HEK293 (cell line): Measurements from ENCODE around the gene GUCY2D.

Experiments
- CTCF ChIA-PET: fragments of 350-600 bp; formaldehyde crosslinking; extraction: SDS; loops from one replicate; lab custom pipeline; 2021; ENCODE audit warnings: antibody characterized with exemption; lab: Yijun Ruan, JAX
- POLR2A ChIA-PET: fragments of 300-600 bp; formaldehyde crosslinking; extraction: SDS; loops from one replicate; lab custom pipeline; 2020; ENCODE audit warnings: antibody characterized with exemption, inconsistent platforms; lab: Yijun Ruan, JAX
- H3K27ac ChIP-seq: fragments of 200-500 bp; sonication (Bioruptor generic); 2 replicates; pipeline ENCODE4 v1.5.1; 2014; ENCODE audit warnings: low read depth, low read length, control low read depth, inconsistent platforms; ENCODE audit errors: extremely low read depth
- H3K36me3 ChIP-seq, 2 experiments: fragments of 200-500 bp in 1 of 2; sonication (Bioruptor generic) in 1 of 2; 1 replicate in 1 of 2; 2 replicates in 1 of 2; pipeline ENCODE4 v1.5.1; 2014 to 2017; ENCODE audit warnings: inconsistent platforms in 2 of 2, low read length in 2 of 2; ENCODE audit not compliant: control insufficient read depth in 2 of 2, insufficient read depth in 1 of 2
- H3K4me1 ChIP-seq: fragments of 200-500 bp; sonication (Bioruptor generic); 2 replicates; pipeline ENCODE4 v1.5.1; 2014; ENCODE audit warnings: mild to moderate bottlenecking, low read length, inconsistent platforms; ENCODE audit not compliant: control insufficient read depth, insufficient read depth
- H3K4me3 ChIP-seq: 2 replicates; pipeline ENCODE4 v1.5.1; 2011; ENCODE audit warnings: low read depth, mild to moderate bottlenecking, control low read depth, low read length, moderate library complexity
- H3K9me3 ChIP-seq: fragments of 200-500 bp; sonication (Bioruptor generic); 2 replicates; pipeline ENCODE4 v1.5.1; 2014; ENCODE audit warnings: low read depth, low read length, inconsistent platforms; ENCODE audit not compliant: control insufficient read depth, insufficient read depth
- GLIS2 ChIP-seq: fragments of 450-650 bp; formaldehyde crosslinking; IDR thresholded peaks from 2 replicates; pipeline ENCODE4 v1.5.1; 2016; ENCODE audit warnings: missing biosample characterization, missing genetic modification characterization
- MEIS1 ChIP-seq: sonication (generic); formaldehyde crosslinking; IDR thresholded peaks from 2 replicates; pipeline ENCODE4 v1.8.1; 2022; ENCODE audit warnings: missing genetic modification reagents, mild to moderate bottlenecking, borderline replicate concordance
- OSR2 ChIP-seq: fragments of 450-650 bp; formaldehyde crosslinking; IDR thresholded peaks from 2 replicates; pipeline ENCODE4 v1.5.1; 2016; ENCODE audit warnings: missing biosample characterization, missing genetic modification characterization
- PRDM10 ChIP-seq: fragments of 450-650 bp; formaldehyde crosslinking; IDR thresholded peaks from 2 replicates; pipeline ENCODE4 v1.5.1; 2016; ENCODE audit warnings: missing biosample characterization, missing genetic modification characterization
- RBAK ChIP-seq: fragments of 450-650 bp; formaldehyde crosslinking; IDR thresholded peaks from 2 replicates; pipeline ENCODE4 v1.5.1; 2016; ENCODE audit warnings: missing biosample characterization, missing genetic modification characterization
- SP3 ChIP-seq: fragments of 450-650 bp; formaldehyde crosslinking; IDR thresholded peaks from 2 replicates; pipeline ENCODE4 v1.5.1; 2016; ENCODE audit warnings: missing biosample characterization, missing genetic modification characterization
- ZBTB10 ChIP-seq: fragments of 450-650 bp; formaldehyde crosslinking; IDR thresholded peaks from 2 replicates; pipeline ENCODE4 v1.5.1; 2016; ENCODE audit warnings: missing biosample characterization, missing genetic modification characterization
- ZEB2 ChIP-seq: fragments of 450-650 bp; formaldehyde crosslinking; IDR thresholded peaks from 2 replicates; pipeline ENCODE4 v1.5.1; 2016; ENCODE audit warnings: missing biosample characterization, missing genetic modification characterization
- ZFP37 ChIP-seq: fragments of 450-650 bp; formaldehyde crosslinking; IDR thresholded peaks from 2 replicates; pipeline ENCODE4 v1.5.1; 2016; ENCODE audit warnings: missing biosample characterization, missing genetic modification characterization
- ZIC2 ChIP-seq: fragments of 450-650 bp; formaldehyde crosslinking; IDR thresholded peaks from 2 replicates; pipeline ENCODE4 v1.5.1; 2016; ENCODE audit warnings: missing biosample characterization, missing genetic modification characterization
- ZNF114 ChIP-seq: fragments of 450-650 bp; formaldehyde crosslinking; IDR thresholded peaks from 2 replicates; pipeline ENCODE4 v1.5.0; 2017; ENCODE audit warnings: missing biosample characterization, missing genetic modification characterization
- ZNF121 ChIP-seq: fragments of 450-650 bp; formaldehyde crosslinking; IDR thresholded peaks from 2 replicates; pipeline ENCODE4 v1.5.1; 2016; ENCODE audit warnings: missing biosample characterization, missing genetic modification characterization
- ZNF292 ChIP-seq: fragments of 450-650 bp; formaldehyde crosslinking; IDR thresholded peaks from 2 replicates; pipeline ENCODE4 v1.5.1; 2016; ENCODE audit warnings: low read depth, missing biosample characterization, missing genetic modification characterization, borderline replicate concordance
- ZNF362 ChIP-seq: fragments of 450-650 bp; formaldehyde crosslinking; IDR thresholded peaks from 2 replicates; pipeline ENCODE4 v1.5.1; 2016; ENCODE audit warnings: missing biosample characterization, missing genetic modification characterization
- ZNF404 ChIP-seq: fragments of 450-650 bp; formaldehyde crosslinking; IDR thresholded peaks from 2 replicates; pipeline ENCODE4 v1.5.1; 2017; ENCODE audit warnings: missing biosample characterization, missing genetic modification characterization
- ZNF423 ChIP-seq: fragments of 450-650 bp; formaldehyde crosslinking; IDR thresholded peaks from 2 replicates; pipeline ENCODE4 v1.5.1; 2016; ENCODE audit warnings: missing biosample characterization, missing genetic modification characterization
- ZNF433 ChIP-seq: fragments of 450-650 bp; formaldehyde crosslinking; IDR thresholded peaks from 2 replicates; pipeline ENCODE4 v1.5.1; 2016; ENCODE audit warnings: missing biosample characterization, missing genetic modification characterization, low read depth
- ZNF560 ChIP-seq: fragments of 450-650 bp; formaldehyde crosslinking; IDR thresholded peaks from 2 replicates; pipeline ENCODE4 v1.5.1; 2017; ENCODE audit warnings: missing biosample characterization, missing genetic modification characterization, borderline replicate concordance
- ZNF610 ChIP-seq: fragments of 450-650 bp; formaldehyde crosslinking; IDR thresholded peaks from 2 replicates; pipeline ENCODE4 v1.5.1; 2016; ENCODE audit warnings: missing biosample characterization, missing genetic modification characterization, borderline replicate concordance
- ZNF776 ChIP-seq: fragments of 450-650 bp; formaldehyde crosslinking; IDR thresholded peaks from 2 replicates; pipeline ENCODE4 v1.5.0; 2017; ENCODE audit warnings: missing biosample characterization, missing genetic modification characterization, borderline replicate concordance
- ZNF791 ChIP-seq: fragments of 450-650 bp; formaldehyde crosslinking; IDR thresholded peaks from 2 replicates; pipeline ENCODE4 v1.5.1; 2016; ENCODE audit warnings: missing biosample characterization, missing genetic modification characterization
- ZNF792 ChIP-seq: fragments of 450-650 bp; formaldehyde crosslinking; IDR thresholded peaks from 2 replicates; pipeline ENCODE4 v1.5.1; 2016; ENCODE audit warnings: missing biosample characterization, missing genetic modification characterization
- ZSCAN18 ChIP-seq: fragments of 450-650 bp; formaldehyde crosslinking; IDR thresholded peaks from 2 replicates; pipeline ENCODE4 v1.5.1; 2016; ENCODE audit warnings: missing biosample characterization, missing genetic modification characterization
- TF ChIP-seq, protein P1 (sequence below): fragments of 450-650 bp; formaldehyde crosslinking; IDR thresholded peaks from 2 replicates; pipeline ENCODE4 v1.5.1; 2016; ENCODE audit warnings: missing biosample characterization, missing genetic modification characterization

GUCY2D gene

GRCh38 chr17:7992924-7993323, 9.5 kb upstream of the GUCY2D start:
- POLR2A ChIA-PET = no interaction called here
- TF ChIP-seq ZBTB10 (tag by site-specific recombination) (no peak), ZNF404 (tag by site-specific recombination) (no peak), GLIS2 (tag by site-specific recombination) (no peak), ZSCAN18 (no peak), ZNF791 (tag by site-specific recombination) (no peak), PRDM10 (tag by site-specific recombination) (no peak), ZNF121 (no peak), MEIS1 (no peak), ZNF114 (no peak), OSR2 (no peak), ZNF423 (no peak)
- CTCF ChIA-PET = interaction anchor here (0.5 to 1.8 kb wide), 15 partner anchors 8 to 261 kb away, joined by 3 to 30 read pairs (median 3); partner anchors contain the start of gene KDM6B
- no peak overlapping the region for H3K27ac ChIP-seq
- H3K9me3 ChIP-seq = no peaks in the 10 kb centered on the region
- no peaks in the 10 kb centered on the region for H3K4me1 ChIP-seq
- H3K36me3 ChIP-seq = no peaks in the 10 kb centered on the region; a peak in 1 of 3 replicates
- no peak overlapping the region for H3K4me3 ChIP-seq

DNA sequence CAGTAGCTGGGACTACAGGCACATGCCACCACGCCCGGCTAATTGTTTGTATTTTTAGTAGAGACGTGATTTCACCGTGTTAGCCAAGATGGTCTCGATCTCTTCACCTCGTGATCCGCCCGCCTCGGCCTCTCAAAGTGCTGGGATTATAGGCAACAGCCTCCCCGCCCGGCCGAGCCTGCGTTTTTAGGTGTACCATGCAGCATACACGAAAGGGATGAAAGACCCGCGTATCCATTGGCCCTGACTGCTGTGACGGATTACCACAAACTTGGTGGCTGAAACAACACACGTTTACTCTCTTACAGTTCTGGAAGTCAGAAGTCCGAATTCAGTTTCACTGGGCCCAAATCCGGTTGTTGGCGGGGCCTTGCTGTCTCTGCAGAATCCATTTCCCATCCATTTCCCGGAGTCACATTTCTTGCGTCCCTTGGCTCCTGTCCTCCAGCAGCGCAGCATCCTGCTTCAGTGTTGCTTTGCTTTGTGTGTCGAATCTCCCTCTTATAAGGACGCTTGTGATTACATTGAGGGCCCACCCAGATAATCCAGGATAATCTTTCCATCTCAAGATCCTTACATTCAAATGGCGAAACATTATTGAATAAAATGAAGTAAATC, 8.3 kb upstream of the GUCY2D start:
- Histone ChIP-seq H3K9me3 (no peaks in the 10 kb centered on the region), H3K4me3 (no peak overlapping the region), H3K27ac (no peak overlapping the region), H3K4me1 (no peaks in the 10 kb centered on the region), H3K36me3 (no peaks in the 10 kb centered on the region; a peak in 1 of 3 replicates)
- ChIA-PET POLR2A (no interaction called here), CTCF (interaction anchor here (1.3 to 1.8 kb wide), 3 partner anchors 12 to 47 kb away, joined by 3 to 30 read pairs (median 12); no protein-coding TSS in a partner anchor)
- no peak for TF ChIP-seq ZNF292
- no peak for TF ChIP-seq ZIC2 (tag by site-specific recombination)
- no peak for TF ChIP-seq ZNF362
- TF ChIP-seq ZEB2 (tag by site-specific recombination) = no peak
- TF ChIP-seq, protein P1, sequence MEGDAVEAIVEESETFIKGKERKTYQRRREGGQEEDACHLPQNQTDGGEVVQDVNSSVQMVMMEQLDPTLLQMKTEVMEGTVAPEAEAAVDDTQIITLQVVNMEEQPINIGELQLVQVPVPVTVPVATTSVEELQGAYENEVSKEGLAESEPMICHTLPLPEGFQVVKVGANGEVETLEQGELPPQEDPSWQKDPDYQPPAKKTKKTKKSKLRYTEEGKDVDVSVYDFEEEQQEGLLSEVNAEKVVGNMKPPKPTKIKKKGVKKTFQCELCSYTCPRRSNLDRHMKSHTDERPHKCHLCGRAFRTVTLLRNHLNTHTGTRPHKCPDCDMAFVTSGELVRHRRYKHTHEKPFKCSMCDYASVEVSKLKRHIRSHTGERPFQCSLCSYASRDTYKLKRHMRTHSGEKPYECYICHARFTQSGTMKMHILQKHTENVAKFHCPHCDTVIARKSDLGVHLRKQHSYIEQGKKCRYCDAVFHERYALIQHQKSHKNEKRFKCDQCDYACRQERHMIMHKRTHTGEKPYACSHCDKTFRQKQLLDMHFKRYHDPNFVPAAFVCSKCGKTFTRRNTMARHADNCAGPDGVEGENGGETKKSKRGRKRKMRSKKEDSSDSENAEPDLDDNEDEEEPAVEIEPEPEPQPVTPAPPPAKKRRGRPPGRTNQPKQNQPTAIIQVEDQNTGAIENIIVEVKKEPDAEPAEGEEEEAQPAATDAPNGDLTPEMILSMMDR = no peak
- no peak for TF ChIP-seq RBAK (tag by site-specific recombination)
- no peak for TF ChIP-seq SP3 (tag by site-specific recombination)
- TF ChIP-seq ZNF433 = no peak
- TF ChIP-seq ZNF560 (tag by site-specific recombination) = no peak
- no peak for TF ChIP-seq ZFP37
- TF ChIP-seq ZNF404 (tag by site-specific recombination) = no peak
- no peak for TF ChIP-seq ZNF776 (tag by site-specific recombination)
- no peak for TF ChIP-seq ZNF792 (tag by site-specific recombination)
- no peak for TF ChIP-seq ZNF610 (tag by site-specific recombination)
